ENCODE measurements around the gene ADGRE3. TPM values are rescaled to one million over a fixed set of nuclear protein-coding genes. Genes with fewer than 3 reads are reported as not detected.

ADGRE3 gene
- polyA plus RNA-seq, 2 of the 4 experiments (the other 2 are of a cell fraction) = not detected

DNA sequence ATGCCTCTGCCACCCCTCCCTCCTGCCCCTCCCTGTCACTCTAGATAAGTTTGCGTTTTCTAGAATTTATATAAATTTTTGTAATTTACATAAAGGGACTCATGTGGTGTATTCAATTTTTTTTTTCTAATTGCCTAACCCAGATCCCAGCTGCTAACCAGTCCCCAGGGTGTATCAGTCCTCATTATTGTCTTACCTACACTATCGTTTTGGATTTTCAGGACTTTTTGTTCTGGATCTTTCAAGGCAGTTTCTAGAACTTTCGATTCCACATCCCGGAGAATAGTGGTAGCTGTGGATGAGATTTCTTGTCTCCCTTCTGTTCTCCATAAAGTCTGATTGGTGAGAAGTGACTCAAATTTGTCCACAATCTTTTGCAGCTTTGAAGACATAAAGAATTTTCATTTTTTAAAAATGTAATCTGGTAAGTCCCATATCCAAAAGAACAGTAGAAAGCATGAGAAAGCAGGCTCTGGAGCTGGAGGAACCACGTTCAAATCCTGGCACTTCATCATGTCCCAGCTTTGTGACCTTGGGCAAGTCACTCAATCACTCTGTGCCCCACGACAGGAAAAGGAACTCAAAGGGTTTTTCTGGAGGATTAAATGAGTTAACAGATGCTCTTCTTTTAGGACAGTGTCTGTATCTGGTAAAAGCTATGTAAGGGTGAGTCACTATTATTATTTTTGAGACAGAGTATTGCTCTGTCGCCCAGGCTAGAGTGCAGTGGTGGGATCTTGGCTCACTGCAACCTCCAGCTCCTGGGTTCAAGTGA, 19.7 kb downstream of the ADGRE3 start:
- DNase-seq (ENCODE audit: low read depth in 1 of 2, low spot score in 1 of 2) (no peak), ATAC-seq (no peak), FAIRE-seq (no peak)
- no peak overlapping the region for H3K4me2 ChIP-seq
- 4% methylated on average over 7 of the region's 7 CpGs for WGBS (ENCODE audit: missing lambda C conversion rate)
- TF ChIP-seq RAD21 (conservative IDR thresholded peaks at IDR 0.05 in 1 of 2, IDR thresholded peaks at IDR 0.05 in 1 of 2) = no peak
- H3K4me1 ChIP-seq = no peaks in the 10 kb centered on the region
- ChIA-PET CTCF (interaction anchor here (1.2 kb wide), 1 partner anchor 81 kb away, joined by 3 read pairs; no protein-coding TSS in a partner anchor), POLR2A (no interaction called here)
- H3K4me3 ChIP-seq = no peak overlapping the region
- no peak overlapping the region for H3K27ac ChIP-seq
- H3K9me3 ChIP-seq = no peaks in the 10 kb centered on the region

- no peak overlapping the region for H3K4me2 ChIP-seq
- ATAC-seq = no peak
- CTCF ChIA-PET = no interaction called here
- POLR2A ChIA-PET = no interaction called here
- no peak overlapping the region for H3K27ac ChIP-seq
- no peak overlapping the region for H3K4me3 ChIP-seq
- H3K9me3 ChIP-seq = no peaks in the 10 kb centered on the region
- TF ChIP-seq CBX8 (IDR thresholded peaks at IDR 0.05) = no peak
- WGBS (ENCODE audit: missing lambda C conversion rate) = 46% methylated on average over 2 of the region's 2 CpGs
- no peak for FAIRE-seq
- DNase-seq (ENCODE audit: low read depth in 1 of 2, low spot score in 1 of 2) = no peak
- no peaks in the 10 kb centered on the region for H3K4me1 ChIP-seq
Measured at GRCh38 chr19:14650161-14650560, 24.5 kb downstream of the ADGRE3 start.

GRCh38 chr19:14649020-14649419, 25.6 kb downstream of the ADGRE3 start:
- ATAC-seq (no peak), FAIRE-seq (no peak), DNase-seq (ENCODE audit: low read depth in 1 of 2, low spot score in 1 of 2) (no peak)
- WGBS (ENCODE audit: missing lambda C conversion rate) = 6% methylated on average over 4 of the region's 4 CpGs
- Histone ChIP-seq H3K9me3 (no peaks in the 10 kb centered on the region), H3K4me2 (no peak overlapping the region), H3K4me3 (no peak overlapping the region), H3K27ac (no peak overlapping the region), H3K4me1 (no peaks in the 10 kb centered on the region)
- TF ChIP-seq FOSL2 (IDR thresholded peaks at IDR 0.05) = no peak
- TF ChIP-seq FOSL2 (CRISPR knock-in tag; IDR thresholded peaks at IDR 0.05) = no peak
- no peak for TF ChIP-seq HEYL (CRISPR knock-in tag; IDR thresholded peaks at IDR 0.05)
- TF ChIP-seq NFE2L2 (conservative IDR thresholded peaks at IDR 0.05; ENCODE audit: low read length) = no peak
- no peak for TF ChIP-seq RAD21 (conservative IDR thresholded peaks at IDR 0.05 in 1 of 2, IDR thresholded peaks at IDR 0.05 in 1 of 2)
- no peak for TF ChIP-seq HOXB5 (CRISPR knock-in tag; IDR thresholded peaks at IDR 0.05)
- TF ChIP-seq, protein P1, sequence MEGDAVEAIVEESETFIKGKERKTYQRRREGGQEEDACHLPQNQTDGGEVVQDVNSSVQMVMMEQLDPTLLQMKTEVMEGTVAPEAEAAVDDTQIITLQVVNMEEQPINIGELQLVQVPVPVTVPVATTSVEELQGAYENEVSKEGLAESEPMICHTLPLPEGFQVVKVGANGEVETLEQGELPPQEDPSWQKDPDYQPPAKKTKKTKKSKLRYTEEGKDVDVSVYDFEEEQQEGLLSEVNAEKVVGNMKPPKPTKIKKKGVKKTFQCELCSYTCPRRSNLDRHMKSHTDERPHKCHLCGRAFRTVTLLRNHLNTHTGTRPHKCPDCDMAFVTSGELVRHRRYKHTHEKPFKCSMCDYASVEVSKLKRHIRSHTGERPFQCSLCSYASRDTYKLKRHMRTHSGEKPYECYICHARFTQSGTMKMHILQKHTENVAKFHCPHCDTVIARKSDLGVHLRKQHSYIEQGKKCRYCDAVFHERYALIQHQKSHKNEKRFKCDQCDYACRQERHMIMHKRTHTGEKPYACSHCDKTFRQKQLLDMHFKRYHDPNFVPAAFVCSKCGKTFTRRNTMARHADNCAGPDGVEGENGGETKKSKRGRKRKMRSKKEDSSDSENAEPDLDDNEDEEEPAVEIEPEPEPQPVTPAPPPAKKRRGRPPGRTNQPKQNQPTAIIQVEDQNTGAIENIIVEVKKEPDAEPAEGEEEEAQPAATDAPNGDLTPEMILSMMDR (IDR thresholded peaks at IDR 0.05) = no peak
- TF ChIP-seq JUNB (IDR thresholded peaks at IDR 0.05) = no peak
- TF ChIP-seq ATOH8 (CRISPR knock-in tag; IDR thresholded peaks at IDR 0.05; ENCODE audit: low read depth) = no peak
- TF ChIP-seq CBX2 (IDR thresholded peaks at IDR 0.05; ENCODE audit: borderline replicate concordance, low read depth) = no peak
- no peak for TF ChIP-seq BCL3 (IDR thresholded peaks at IDR 0.05)
- no peak for TF ChIP-seq BHLHE40 (IDR thresholded peaks at IDR 0.05; ENCODE audit: low read depth, low read length)
- no peak for TF ChIP-seq EHF (CRISPR knock-in tag; IDR thresholded peaks at IDR 0.05)
- TF ChIP-seq HOXB13 (CRISPR knock-in tag; IDR thresholded peaks at IDR 0.05; ENCODE audit: low read depth) = no peak
- no peak for TF ChIP-seq CEBPB (IDR thresholded peaks at IDR 0.05)
- TF ChIP-seq ZSCAN20 (CRISPR knock-in tag; IDR thresholded peaks at IDR 0.05) = no peak
- TF ChIP-seq HMGXB4 (CRISPR knock-in tag; IDR thresholded peaks at IDR 0.05; ENCODE audit: borderline replicate concordance) = no peak
- no peak for TF ChIP-seq ZFP36 (IDR thresholded peaks at IDR 0.05; ENCODE audit: borderline replicate concordance, partially characterized antibody)
- ChIA-PET CTCF (no interaction called here), POLR2A (no interaction called here)
